K562 (cell line): ENCODE results near the gene ADAT1. TPM values are rescaled to one million over a fixed set of nuclear protein-coding genes. Genes with fewer than 3 reads are reported as not detected.

ENCODE experiments used
- ATF1 ChIP-seq, 2 experiments: fragments of 450-650 bp in 1 of 2; IDR thresholded peaks; 2 replicates each; pipeline ENCODE4 v1.6.1; 2016; ENCODE audit warnings: missing compliant biosample characterization in 1 of 2, missing genetic modification characterization in 1 of 2
- EGR1 ChIP-seq: fragments of 450-650 bp; conservative IDR thresholded peaks from 2 replicates; pipeline ENCODE4 v1.6.1; 2017; ENCODE audit warnings: mild to moderate bottlenecking
- ESRRA ChIP-seq: fragments of 450-650 bp; IDR thresholded peaks from 2 replicates; pipeline ENCODE4 v1.6.1; 2014; ENCODE audit warnings: low read depth, mild to moderate bottlenecking, moderate library complexity, borderline replicate concordance
- FIP1L1 ChIP-seq: fragments of 200-400 bp; formaldehyde crosslinking; IDR thresholded peaks from 2 replicates; pipeline ENCODE4 v1.6.1; 2018; ENCODE audit warnings: mild to moderate bottlenecking, low read depth, low read length; ENCODE audit not compliant: poor library complexity, severe bottlenecking
- GATA2 ChIP-seq: sonication (generic); formaldehyde crosslinking; IDR thresholded peaks from 2 replicates; pipeline ENCODE4 v1.4.0; 2020; ENCODE audit warnings: mild to moderate bottlenecking, missing genetic modification reagents
- GTF2E2 ChIP-seq: fragments of 200-800 bp; sonication (Bioruptor generic); IDR thresholded peaks from 2 replicates; pipeline ENCODE4 v1.6.1; 2016; ENCODE audit warnings: missing genetic modification characterization, missing compliant biosample characterization
- JUND ChIP-seq, 2 experiments: IDR thresholded peaks; 2 replicates in 1 of 2; 3 replicates in 1 of 2; pipeline ENCODE4 v1.6.1; 2011; ENCODE audit warnings: borderline replicate concordance in 2 of 2, low read depth in 2 of 2, low read length in 2 of 2, improper control_type of control experiment in 1 of 2, missing biosample characterization in 1 of 2, missing genetic modification characterization in 1 of 2, missing genetic modification reagents in 1 of 2
- MTA3 ChIP-seq: fragments of 450-650 bp; formaldehyde crosslinking; IDR thresholded peaks from 2 replicates; pipeline ENCODE4 v1.6.1; 2017; ENCODE audit warnings: mild to moderate bottlenecking, borderline replicate concordance
- PML ChIP-seq: IDR thresholded peaks from 2 replicates; pipeline ENCODE4 v1.6.1; 2012; ENCODE audit warnings: low read length, inconsistent platforms
- POLR2B ChIP-seq: fragments of 450-650 bp; IDR thresholded peaks from 2 replicates; pipeline ENCODE4 v1.6.1; 2018; ENCODE audit warnings: low read depth; ENCODE audit not compliant: partially characterized antibody
- RB1 ChIP-seq: fragments of 450-650 bp; IDR thresholded peaks from 2 replicates; pipeline ENCODE4 v1.6.1; 2017; ENCODE audit warnings: low read depth, mild to moderate bottlenecking
- RBM15 ChIP-seq: fragments of 200-400 bp; formaldehyde crosslinking; IDR thresholded peaks from 2 replicates; pipeline ENCODE4 v1.6.1; 2018; ENCODE audit warnings: mild to moderate bottlenecking, low read length, moderate library complexity; ENCODE audit not compliant: insufficient read depth
- SIN3B ChIP-seq: fragments of 450-650 bp; IDR thresholded peaks from 2 replicates; pipeline ENCODE4 v1.6.1; 2017; ENCODE audit warnings: low read depth, mild to moderate bottlenecking, moderate library complexity
- ZNF174 ChIP-seq: fragments of 250-450 bp; sonication (Bioruptor Pico); IDR thresholded peaks from 2 replicates; pipeline ENCODE4 v1.4.0; 2020; ENCODE audit warnings: mild to moderate bottlenecking
- ZNF263 ChIP-seq: sonication (generic); formaldehyde crosslinking; IDR thresholded peaks from 2 replicates; pipeline ENCODE4 v1.8.0; 2022; ENCODE audit warnings: mild to moderate bottlenecking, missing genetic modification reagents, borderline replicate concordance
- polyA plus RNA-seq, 8 experiments: library from polyadenylated mRNA; depleted of rRNA in 4 of 8; stranded (reverse) in 5 of 8; unstranded in 3 of 8; fragments of >200 nt; fragmentation: Nextera tagmentation in 2 of 8; fragmentation: Illumina TruSeq in 1 of 8; extraction: Ambion mirVana in 2 of 8; extraction: Trizol in 1 of 8; gene quantifications; 2 replicates each; pipeline versions ENCODE4 v1.2.1 to v1.2.3, GENCODE V29; 2011 to 2014; ENCODE audit warnings: inconsistent platforms in 1 of 8, missing spikeins in 1 of 8
- total RNA-seq, 7 experiments: library from RNA; depleted of rRNA in 6 of 7; stranded (reverse); fragments of >200 nt in 6 of 7; fragmentation: Illumina TruSeq in 2 of 7; extraction: Trizol in 2 of 7; gene quantifications; 2 replicates each; pipeline versions ENCODE4 v1.2.1 to v1.2.3, GENCODE V29; 2011 to 2021; ENCODE audit warnings: low replicate concordance in 1 of 7
- TF ChIP-seq, protein P1 (sequence below): sonication (generic); formaldehyde crosslinking; IDR thresholded peaks from 2 replicates; pipeline ENCODE4 v1.8.1; 2023; ENCODE audit warnings: mild to moderate bottlenecking, missing genetic modification reagents
- TF ChIP-seq, protein P2 (sequence below): fragments of 200-800 bp; sonication (Bioruptor generic); IDR thresholded peaks from 2 replicates; pipeline ENCODE4 v1.6.1; 2017; ENCODE audit warnings: missing genetic modification characterization, missing compliant biosample characterization
- TF ChIP-seq, protein P3 (sequence below), 2 experiments: IDR thresholded peaks; 2 replicates each; pipeline ENCODE4 v1.6.1; 2012; ENCODE audit warnings: improper control_type of control experiment in 2 of 2, low read depth in 2 of 2, low read length in 2 of 2, borderline replicate concordance in 1 of 2
- TF ChIP-seq, protein P4 (sequence below): conservative IDR thresholded peaks from 2 replicates; pipeline ENCODE4 v1.6.1; 2011; ENCODE audit warnings: low read depth, mild to moderate bottlenecking, low read length; ENCODE audit not compliant: control insufficient read depth

The ADAT1 gene
- total and polyA plus RNA-seq, 9 of the 15 experiments (the other 6 are each of a cell fraction or from before 2014, with no cell fraction given): 16.0 to 36.7 (median 28.2) TPM

DNA sequence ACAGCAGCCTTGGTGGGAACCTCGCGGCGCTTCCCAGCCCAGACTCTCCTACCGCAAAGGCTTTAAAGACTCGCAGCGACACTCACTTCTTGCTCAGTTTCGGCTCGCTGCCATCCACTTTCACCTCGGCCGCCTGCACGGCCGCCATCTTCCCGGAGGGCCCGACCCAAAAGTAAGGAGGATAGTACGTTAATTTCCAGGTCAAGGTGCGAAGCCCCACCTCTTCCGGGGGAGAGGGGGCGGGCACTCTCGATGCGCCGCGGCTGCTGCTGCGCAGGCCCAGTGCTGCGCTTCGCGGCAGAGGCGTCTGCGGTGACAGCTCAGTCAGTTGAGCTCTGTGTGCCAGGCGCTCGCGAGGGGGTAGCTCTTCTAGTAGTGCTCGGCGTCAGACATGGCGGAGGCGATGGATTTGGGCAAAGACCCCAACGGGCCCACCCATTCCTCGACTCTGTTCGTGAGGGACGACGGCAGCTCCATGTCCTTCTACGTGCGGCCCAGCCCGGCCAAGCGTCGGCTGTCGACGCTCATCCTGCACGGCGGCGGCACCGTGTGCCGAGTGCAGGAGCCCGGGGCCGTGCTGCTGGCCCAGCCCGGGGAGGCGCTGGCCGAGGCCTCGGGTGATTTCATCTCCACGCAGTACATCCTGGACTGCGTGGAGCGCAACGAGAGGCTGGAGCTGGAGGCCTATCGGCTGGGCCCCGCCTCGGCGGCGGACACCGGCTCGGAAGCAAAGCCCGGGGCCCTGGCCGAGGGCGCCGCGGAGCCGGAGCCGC is 24.6 kb upstream of the ADAT1 start, which contains the start of the genes KARS1 and TERF2IP (continued):
- TF ChIP-seq, protein P1, sequence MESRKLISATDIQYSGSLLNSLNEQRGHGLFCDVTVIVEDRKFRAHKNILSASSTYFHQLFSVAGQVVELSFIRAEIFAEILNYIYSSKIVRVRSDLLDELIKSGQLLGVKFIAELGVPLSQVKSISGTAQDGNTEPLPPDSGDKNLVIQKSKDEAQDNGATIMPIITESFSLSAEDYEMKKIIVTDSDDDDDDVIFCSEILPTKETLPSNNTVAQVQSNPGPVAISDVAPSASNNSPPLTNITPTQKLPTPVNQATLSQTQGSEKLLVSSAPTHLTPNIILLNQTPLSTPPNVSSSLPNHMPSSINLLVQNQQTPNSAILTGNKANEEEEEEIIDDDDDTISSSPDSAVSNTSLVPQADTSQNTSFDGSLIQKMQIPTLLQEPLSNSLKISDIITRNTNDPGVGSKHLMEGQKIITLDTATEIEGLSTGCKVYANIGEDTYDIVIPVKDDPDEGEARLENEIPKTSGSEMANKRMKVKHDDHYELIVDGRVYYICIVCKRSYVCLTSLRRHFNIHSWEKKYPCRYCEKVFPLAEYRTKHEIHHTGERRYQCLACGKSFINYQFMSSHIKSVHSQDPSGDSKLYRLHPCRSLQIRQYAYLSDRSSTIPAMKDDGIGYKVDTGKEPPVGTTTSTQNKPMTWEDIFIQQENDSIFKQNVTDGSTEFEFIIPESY (CRISPR knock-in tag): peak; percentile 19; the same call in 1 of the 2 replicates
- TF ChIP-seq, protein P2, sequence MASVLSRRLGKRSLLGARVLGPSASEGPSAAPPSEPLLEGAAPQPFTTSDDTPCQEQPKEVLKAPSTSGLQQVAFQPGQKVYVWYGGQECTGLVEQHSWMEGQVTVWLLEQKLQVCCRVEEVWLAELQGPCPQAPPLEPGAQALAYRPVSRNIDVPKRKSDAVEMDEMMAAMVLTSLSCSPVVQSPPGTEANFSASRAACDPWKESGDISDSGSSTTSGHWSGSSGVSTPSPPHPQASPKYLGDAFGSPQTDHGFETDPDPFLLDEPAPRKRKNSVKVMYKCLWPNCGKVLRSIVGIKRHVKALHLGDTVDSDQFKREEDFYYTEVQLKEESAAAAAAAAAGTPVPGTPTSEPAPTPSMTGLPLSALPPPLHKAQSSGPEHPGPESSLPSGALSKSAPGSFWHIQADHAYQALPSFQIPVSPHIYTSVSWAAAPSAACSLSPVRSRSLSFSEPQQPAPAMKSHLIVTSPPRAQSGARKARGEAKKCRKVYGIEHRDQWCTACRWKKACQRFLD: 0 out of 2 replicates have a peak, but pooled peaks have one; percentile 46
- peak; percentile 37 for TF ChIP-seq FIP1L1
- TF ChIP-seq ATF1 (CRISPR knock-in tag; IDR thresholded peaks at IDR 0.05): no peak
- TF ChIP-seq ATF1 (tag; IDR thresholded peaks at IDR 0.05): peak; percentile 57; the same call in 1 of the 2 replicates
- TF ChIP-seq PML: peak; percentile 88; the same call in 1 of the 2 replicates
- peak; percentile 62; the same call in 1 of the 2 replicates for TF ChIP-seq EGR1
- peak; percentile 92 for TF ChIP-seq SIN3B
- TF ChIP-seq MTA3: peak; percentile 67; the same call in 1 of the 2 replicates
- no peak for TF ChIP-seq ZNF174
- TF ChIP-seq GTF2E2: peak; percentile 93
- TF ChIP-seq ZNF263 (CRISPR knock-in tag): no peak
- peak; percentile 64; the same call in 1 of the 2 replicates for TF ChIP-seq ESRRA
- peak; percentile 2; the same call in 1 of the 2 replicates for TF ChIP-seq JUND (IDR thresholded peaks at IDR 0.05; ENCODE audit: borderline replicate concordance, low read depth, low read length)
- TF ChIP-seq JUND (tag; IDR thresholded peaks at IDR 0.05; ENCODE audit: borderline replicate concordance, low read depth, low read length): peak; percentile 10; the same call in 1 of the 3 replicates
- no peak for TF ChIP-seq RBM15
- TF ChIP-seq, protein P3, sequence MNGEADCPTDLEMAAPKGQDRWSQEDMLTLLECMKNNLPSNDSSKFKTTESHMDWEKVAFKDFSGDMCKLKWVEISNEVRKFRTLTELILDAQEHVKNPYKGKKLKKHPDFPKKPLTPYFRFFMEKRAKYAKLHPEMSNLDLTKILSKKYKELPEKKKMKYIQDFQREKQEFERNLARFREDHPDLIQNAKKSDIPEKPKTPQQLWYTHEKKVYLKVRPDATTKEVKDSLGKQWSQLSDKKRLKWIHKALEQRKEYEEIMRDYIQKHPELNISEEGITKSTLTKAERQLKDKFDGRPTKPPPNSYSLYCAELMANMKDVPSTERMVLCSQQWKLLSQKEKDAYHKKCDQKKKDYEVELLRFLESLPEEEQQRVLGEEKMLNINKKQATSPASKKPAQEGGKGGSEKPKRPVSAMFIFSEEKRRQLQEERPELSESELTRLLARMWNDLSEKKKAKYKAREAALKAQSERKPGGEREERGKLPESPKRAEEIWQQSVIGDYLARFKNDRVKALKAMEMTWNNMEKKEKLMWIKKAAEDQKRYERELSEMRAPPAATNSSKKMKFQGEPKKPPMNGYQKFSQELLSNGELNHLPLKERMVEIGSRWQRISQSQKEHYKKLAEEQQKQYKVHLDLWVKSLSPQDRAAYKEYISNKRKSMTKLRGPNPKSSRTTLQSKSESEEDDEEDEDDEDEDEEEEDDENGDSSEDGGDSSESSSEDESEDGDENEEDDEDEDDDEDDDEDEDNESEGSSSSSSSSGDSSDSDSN (IDR thresholded peaks at IDR 0.05; ENCODE audit: borderline replicate concordance in 1 of 2, low read depth in 2 of 2, low read length in 2 of 2): peak; percentile 90 to 93
- TF ChIP-seq POLR2B: peak; percentile 96
- no peak for TF ChIP-seq GATA2
- TF ChIP-seq, protein P4, sequence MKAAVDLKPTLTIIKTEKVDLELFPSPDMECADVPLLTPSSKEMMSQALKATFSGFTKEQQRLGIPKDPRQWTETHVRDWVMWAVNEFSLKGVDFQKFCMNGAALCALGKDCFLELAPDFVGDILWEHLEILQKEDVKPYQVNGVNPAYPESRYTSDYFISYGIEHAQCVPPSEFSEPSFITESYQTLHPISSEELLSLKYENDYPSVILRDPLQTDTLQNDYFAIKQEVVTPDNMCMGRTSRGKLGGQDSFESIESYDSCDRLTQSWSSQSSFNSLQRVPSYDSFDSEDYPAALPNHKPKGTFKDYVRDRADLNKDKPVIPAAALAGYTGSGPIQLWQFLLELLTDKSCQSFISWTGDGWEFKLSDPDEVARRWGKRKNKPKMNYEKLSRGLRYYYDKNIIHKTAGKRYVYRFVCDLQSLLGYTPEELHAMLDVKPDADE: peak; percentile 66; the same call in 1 of the 2 replicates
- TF ChIP-seq RB1: peak; percentile 45; the same call in 1 of the 2 replicates
